GM11168 (cell line): ENCODE measurements around the gene ITK.

Experiments used
- in situ Hi-C: fragments of 300-500 bp; cut with MboI; formaldehyde crosslinking; loops from one replicate; pipeline ENCODE4 v1.12.0; 2022; ENCODE audit warnings: low sequenced_read_pairs; ENCODE audit not compliant: unreplicated experiment

ITK gene

GRCh38 chr5:157233515-157233914 is 52.9 kb downstream of the ITK start:
- in situ Hi-C loops: no loop called here

GRCh38 chr5:157236423-157236822 is 55.8 kb downstream of the ITK start:
- in situ Hi-C loops: no loop called here

GRCh38 chr5:157241483-157241882 is 60.8 kb downstream of the ITK start:
- in situ Hi-C loops: loop anchor here (5.0 kb wide), 1 partner anchor 89 kb away; no protein-coding TSS in a partner anchor

- in situ Hi-C loops: loop anchor here (5.0 kb wide), 1 partner anchor 92 kb away; no protein-coding TSS in a partner anchor
Observed at GRCh38 chr5:157244704-157245103, 64.1 kb downstream of the ITK start.

GRCh38 chr5:157245476-157245875 is 64.8 kb downstream of the ITK start:
- in situ Hi-C loops: no loop called here

- in situ Hi-C loops: no loop called here
Observed at GRCh38 chr5:157245886-157246285, 65.2 kb downstream of the ITK start.

GRCh38 chr5:157247267-157247666 is 66.6 kb downstream of the ITK start:
- in situ Hi-C loops: no loop called here

GRCh38 chr5:157248821-157249470 is 68.3 kb downstream of the ITK start:
- in situ Hi-C loops: no loop called here

GRCh38 chr5:157252711-157253465 is 72.2 kb downstream of the ITK start:
- in situ Hi-C loops: no loop called here

GRCh38 chr5:157253547-157253946 is 72.9 kb downstream of the ITK start:
- in situ Hi-C loops: no loop called here

GRCh38 chr5:157258450-157258849 is 77.8 kb downstream of the ITK start:
- in situ Hi-C loops: loop anchor here (5.0 kb wide), 1 partner anchor 49 kb away; no protein-coding TSS in a partner anchor

- in situ Hi-C loops: loop anchor here (5.0 kb wide), 1 partner anchor 48 kb away; no protein-coding TSS in a partner anchor
Observed at GRCh38 chr5:157259699-157260098, 79.1 kb downstream of the ITK start.

- in situ Hi-C loops: no loop called here
Observed at GRCh38 chr5:157263496-157264090, 83.0 kb downstream of the ITK start.

GRCh38 chr5:157265714-157266285 is 85.2 kb downstream of the ITK start, which contains the start of gene CYFIP2:
CYFIP2 (plus strand) TSS chr5:157266123; CDS start chr5:157285362, 19,239 bp downstream.
- in situ Hi-C loops: no loop called here

GRCh38 chr5:157266286-157267007 is 85.8 kb downstream of the ITK start:
- in situ Hi-C loops: no loop called here

- in situ Hi-C loops: no loop called here
Observed at GRCh38 chr5:157267025-157267424, 86.4 kb downstream of the ITK start.

- in situ Hi-C loops: no loop called here
Observed at GRCh38 chr5:157267761-157268480, 87.3 kb downstream of the ITK start.

- in situ Hi-C loops: no loop called here
Observed at GRCh38 chr5:157269165-157269671, 88.6 kb downstream of the ITK start.

GRCh38 chr5:157269761-157270272 is 89.2 kb downstream of the ITK start:
- in situ Hi-C loops: no loop called here
